Stimulated activated CD4-positive, alpha-beta T cell treated with anti-CD3 and anti-CD28 coated beads, Interleukin-2, amount 100 ng/mL, for 48 hours (primary cell): ENCODE results near the gene CLDN3.
"Not testable (repeated sequence)": the region's sequence is repeated elsewhere in the genome, so short reads cannot be mapped to it uniquely, and the experiment has no call there.

ENCODE experiments used
- DNase-seq, 2 donors: peaks; one replicate each; pipeline ENCODE4 v3.0.0-alpha.2; 2020

CLDN3 gene

GRCh38 chr7:73735528-73735905, 34.6 kb downstream of the CLDN3 start:
- DNase-seq = no peak

GRCh38 chr7:73734619-73735527, 35.2 kb downstream of the CLDN3 start:
- DNase-seq = peak; percentile 80 to 81

- DNase-seq = no peak
Observed at GRCh38 chr7:73732397-73732796, 37.7 kb downstream of the CLDN3 start.

- no peak for DNase-seq
Observed at GRCh38 chr7:73730485-73730884, 39.6 kb downstream of the CLDN3 start.

- DNase-seq = no peak
Observed at GRCh38 chr7:73728551-73728950, 41.5 kb downstream of the CLDN3 start.

GRCh38 chr7:73727952-73728351, 42.1 kb downstream of the CLDN3 start:
- DNase-seq = no peak

- DNase-seq = no peak
Observed at GRCh38 chr7:73726083-73726466, 44.0 kb downstream of the CLDN3 start.

GRCh38 chr7:73723813-73724212, 46.3 kb downstream of the CLDN3 start:
- DNase-seq = no peak

- DNase-seq = no peak
Observed at GRCh38 chr7:73722785-73723184, 47.3 kb downstream of the CLDN3 start.

- DNase-seq = not testable (repeated sequence)
Observed at GRCh38 chr7:73722182-73722581, 47.9 kb downstream of the CLDN3 start.

GRCh38 chr7:73721377-73721817, 48.7 kb downstream of the CLDN3 start:
- DNase-seq = no peak

- not testable (repeated sequence) for DNase-seq
Observed at GRCh38 chr7:73720443-73720842, 49.6 kb downstream of the CLDN3 start.

GRCh38 chr7:73719806-73720169, 50.3 kb downstream of the CLDN3 start:
- no peak for DNase-seq
